Heart left ventricle (tissue), 13 donors: Measurements from ENCODE around the gene BMPR1B.

Experiments used
- POLR2A ChIP-seq, 2 donors: fragments of 450-650 bp; IDR thresholded peaks; one replicate each; pipeline ENCODE4 v1.6.1; 2017; ENCODE audit warnings: antibody characterized with exemption in 2 of 2, mild to moderate bottlenecking in 2 of 2, moderate library complexity in 2 of 2
- TF ChIP-seq, protein P1 (sequence below), 12 donors: fragments of 200-600 bp; sonication (generic) in 4 of 12; IDR thresholded peaks; one replicate each; pipeline versions ENCODE4 v1.5.0 to v1.8.0; 2018 to 2022; ENCODE audit warnings: antibody characterized with exemption in 12 of 12, mild to moderate bottlenecking in 5 of 12
- donor health status: ischemic (EF 13 %, LVEDD 7.1; RV severe dilation, severe dysfunction).
- donor health status: DM: no; HTN: yes; CAD: no.
- donor health status: DM: no; HTN: no; CAD: no.
- donor health status: ischemic (EF 25% LVEDD 6.9; RV normal size, moderate dysfunction).
- donor health status: ischemic (EF 25% LVEDD 5.7; RV mildly dilated, moderate dysfunction).
- donor health status: ischemic (EF 35%, LVEDD 5.7; RV mildly dilated, moderate dysfunction).
- donor health status: nonischemic (EF 11% LVEDD 7.7; RV severe dilation, severe dysfunction).
- donor health status: DM: yes; HTN: yes; CAD: no.
- donor health status: PGD.
- donor health status: ischemic (EF 29% LVEDD 5.4; RV normal size, mild dysfunction).
- donor health status: nonischemic (EF 23%, LVEDD 6.1; RV moderate dilation, normal function).

DNA sequence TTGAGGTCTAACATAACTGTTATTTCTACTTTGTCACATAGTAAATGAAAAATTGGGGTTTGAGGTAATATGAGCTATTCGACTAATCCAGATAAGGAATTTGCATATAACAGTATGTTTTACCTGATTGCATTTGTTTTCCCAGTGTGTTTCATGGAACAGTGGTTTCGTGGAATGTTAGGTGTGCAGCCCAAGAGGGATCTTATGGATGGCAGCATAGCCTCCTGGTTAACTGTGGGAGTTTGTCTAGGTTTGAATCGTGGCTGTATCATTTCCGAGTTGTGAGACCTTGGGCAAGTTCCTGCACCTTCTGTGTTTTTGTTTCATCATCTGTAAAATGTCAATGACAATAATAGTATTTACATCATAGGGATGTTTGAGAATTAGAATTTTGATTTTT is 7.9 kb downstream of the BMPR1B start:
- TF ChIP-seq, protein P1, sequence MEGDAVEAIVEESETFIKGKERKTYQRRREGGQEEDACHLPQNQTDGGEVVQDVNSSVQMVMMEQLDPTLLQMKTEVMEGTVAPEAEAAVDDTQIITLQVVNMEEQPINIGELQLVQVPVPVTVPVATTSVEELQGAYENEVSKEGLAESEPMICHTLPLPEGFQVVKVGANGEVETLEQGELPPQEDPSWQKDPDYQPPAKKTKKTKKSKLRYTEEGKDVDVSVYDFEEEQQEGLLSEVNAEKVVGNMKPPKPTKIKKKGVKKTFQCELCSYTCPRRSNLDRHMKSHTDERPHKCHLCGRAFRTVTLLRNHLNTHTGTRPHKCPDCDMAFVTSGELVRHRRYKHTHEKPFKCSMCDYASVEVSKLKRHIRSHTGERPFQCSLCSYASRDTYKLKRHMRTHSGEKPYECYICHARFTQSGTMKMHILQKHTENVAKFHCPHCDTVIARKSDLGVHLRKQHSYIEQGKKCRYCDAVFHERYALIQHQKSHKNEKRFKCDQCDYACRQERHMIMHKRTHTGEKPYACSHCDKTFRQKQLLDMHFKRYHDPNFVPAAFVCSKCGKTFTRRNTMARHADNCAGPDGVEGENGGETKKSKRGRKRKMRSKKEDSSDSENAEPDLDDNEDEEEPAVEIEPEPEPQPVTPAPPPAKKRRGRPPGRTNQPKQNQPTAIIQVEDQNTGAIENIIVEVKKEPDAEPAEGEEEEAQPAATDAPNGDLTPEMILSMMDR (IDR thresholded peaks at IDR 0.05), result no peak
- TF ChIP-seq POLR2A (IDR thresholded peaks at IDR 0.05), result no peak
